Measurements from ENCODE around the gene MYNN. TPM values are rescaled to one million over a fixed set of nuclear protein-coding genes. Genes with fewer than 3 reads are reported as not detected.

The MYNN gene
- total and polyA plus RNA-seq, 9 of the 15 experiments (the other 6 are each of a cell fraction or from before 2014, with no cell fraction given): 10.4 to 35.7 (median 21.3) TPM

DNA sequence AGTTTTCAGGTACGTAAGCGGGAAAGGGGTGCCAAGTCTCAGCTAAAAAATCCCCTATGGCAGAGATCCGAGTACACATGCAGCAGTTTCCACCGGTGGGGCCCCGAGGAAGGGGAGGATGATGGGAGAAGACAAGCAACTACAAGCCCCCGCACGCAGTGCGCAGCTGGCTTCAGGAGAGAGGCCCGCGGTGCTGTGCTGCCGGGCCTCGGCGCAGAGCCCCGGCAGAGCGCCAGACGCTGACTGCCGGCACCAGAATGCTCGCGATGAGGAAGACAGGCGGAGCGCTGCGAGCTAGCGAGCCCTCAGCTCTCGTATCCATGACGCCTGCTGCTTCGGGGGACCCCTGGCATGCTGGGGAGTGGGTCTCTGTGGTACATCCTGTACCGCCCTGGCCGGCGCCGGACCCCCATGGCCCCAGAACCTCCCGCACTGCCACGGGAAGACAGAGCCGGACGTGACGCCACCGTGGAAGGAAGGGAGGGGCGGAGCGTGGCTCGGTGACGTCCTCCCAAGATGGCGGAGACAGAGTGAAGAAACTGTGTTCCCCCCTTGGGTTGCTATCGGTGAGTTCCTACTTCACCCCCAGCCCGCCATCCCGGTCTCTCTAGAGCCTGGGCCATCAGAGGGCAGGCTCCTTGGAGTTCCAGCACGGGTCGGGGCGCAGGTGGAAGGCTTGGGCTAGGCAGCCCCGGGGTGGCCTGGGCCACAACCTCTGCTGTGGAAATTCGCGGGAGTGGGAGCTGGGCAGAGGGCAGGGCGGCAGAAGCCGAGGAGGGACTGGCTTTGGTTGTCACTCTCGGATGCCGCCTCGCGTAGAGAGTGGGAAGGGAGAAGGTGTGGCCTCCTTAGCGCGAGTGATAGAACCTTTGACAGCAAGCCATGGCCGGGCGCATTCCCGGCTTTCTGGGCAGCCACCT, at the start of gene MYNN (continued):
- TF ChIP-seq JUN (IDR thresholded peaks at IDR 0.05; ENCODE audit: borderline replicate concordance, low read depth, low read length) (peak; percentile 66; the same call in 1 of the 2 replicates), JUN (CRISPR knock-in tag; IDR thresholded peaks at IDR 0.05; ENCODE audit: borderline replicate concordance) (peak; percentile 37; the same call in 1 of the 2 replicates), RUNX1 (IDR thresholded peaks at IDR 0.05; ENCODE audit: low read depth) (no peak), KLF6 (CRISPR knock-in tag; IDR thresholded peaks at IDR 0.05; ENCODE audit: borderline replicate concordance) (0 out of 2 replicates have a peak, but pooled peaks have one; percentile 40), GABPB1 (CRISPR knock-in tag; IDR thresholded peaks at IDR 0.05) (peak; percentile 93), MEIS2 (IDR thresholded peaks at IDR 0.05; ENCODE audit: partially characterized antibody) (no peak), ZNF239 (CRISPR knock-in tag; IDR thresholded peaks at IDR 0.05) (0 out of 2 replicates have a peak, but pooled peaks have one; percentile 12), HLTF (IDR thresholded peaks at IDR 0.05) (no peak), ZNF830 (CRISPR knock-in tag; IDR thresholded peaks at IDR 0.05) (0 out of 2 replicates have a peak, but pooled peaks have one; percentile 20), SAP30 (IDR thresholded peaks at IDR 0.05; ENCODE audit: borderline replicate concordance, insufficient read depth, low read depth, low read length, poor library complexity, severe bottlenecking) (peak; percentile 70), ZNF696 (CRISPR knock-in tag; conservative IDR thresholded peaks at IDR 0.05) (no peak), NCOA1 (IDR thresholded peaks at IDR 0.05; ENCODE audit: low read depth) (peak; percentile 17; the same call in 1 of the 2 replicates), YY1 (IDR thresholded peaks at IDR 0.05; ENCODE audit: borderline replicate concordance in 1 of 3, control insufficient read depth in 1 of 3, extremely low read depth in 1 of 3, insufficient read depth in 3 of 3, insufficient read length in 1 of 3, insufficient replicate concordance in 2 of 3, low read depth in 1 of 3, low read length in 2 of 3) (peak; percentile 82 to 94 (median 94)), C11orf30 (IDR thresholded peaks at IDR 0.05; ENCODE audit: low read depth) (peak; percentile 87), SMARCA4 (IDR thresholded peaks at IDR 0.05) (peak; percentile 12; the same call in 1 of the 2 replicates), NFYB (IDR thresholded peaks at IDR 0.05; ENCODE audit: extremely low read depth, insufficient read length) (no peak), SPI1 (IDR thresholded peaks at IDR 0.05; ENCODE audit: borderline replicate concordance, low read depth, low read length) (peak; percentile 37; the same call in 1 of the 2 replicates), PTTG1 (tag; IDR thresholded peaks at IDR 0.05; ENCODE audit: low read depth) (no peak)
- TF ChIP-seq, protein P1, sequence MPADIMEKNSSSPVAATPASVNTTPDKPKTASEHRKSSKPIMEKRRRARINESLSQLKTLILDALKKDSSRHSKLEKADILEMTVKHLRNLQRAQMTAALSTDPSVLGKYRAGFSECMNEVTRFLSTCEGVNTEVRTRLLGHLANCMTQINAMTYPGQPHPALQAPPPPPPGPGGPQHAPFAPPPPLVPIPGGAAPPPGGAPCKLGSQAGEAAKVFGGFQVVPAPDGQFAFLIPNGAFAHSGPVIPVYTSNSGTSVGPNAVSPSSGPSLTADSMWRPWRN (IDR thresholded peaks at IDR 0.05; ENCODE audit: low read depth): no peak
- TF ChIP-seq, protein P2, sequence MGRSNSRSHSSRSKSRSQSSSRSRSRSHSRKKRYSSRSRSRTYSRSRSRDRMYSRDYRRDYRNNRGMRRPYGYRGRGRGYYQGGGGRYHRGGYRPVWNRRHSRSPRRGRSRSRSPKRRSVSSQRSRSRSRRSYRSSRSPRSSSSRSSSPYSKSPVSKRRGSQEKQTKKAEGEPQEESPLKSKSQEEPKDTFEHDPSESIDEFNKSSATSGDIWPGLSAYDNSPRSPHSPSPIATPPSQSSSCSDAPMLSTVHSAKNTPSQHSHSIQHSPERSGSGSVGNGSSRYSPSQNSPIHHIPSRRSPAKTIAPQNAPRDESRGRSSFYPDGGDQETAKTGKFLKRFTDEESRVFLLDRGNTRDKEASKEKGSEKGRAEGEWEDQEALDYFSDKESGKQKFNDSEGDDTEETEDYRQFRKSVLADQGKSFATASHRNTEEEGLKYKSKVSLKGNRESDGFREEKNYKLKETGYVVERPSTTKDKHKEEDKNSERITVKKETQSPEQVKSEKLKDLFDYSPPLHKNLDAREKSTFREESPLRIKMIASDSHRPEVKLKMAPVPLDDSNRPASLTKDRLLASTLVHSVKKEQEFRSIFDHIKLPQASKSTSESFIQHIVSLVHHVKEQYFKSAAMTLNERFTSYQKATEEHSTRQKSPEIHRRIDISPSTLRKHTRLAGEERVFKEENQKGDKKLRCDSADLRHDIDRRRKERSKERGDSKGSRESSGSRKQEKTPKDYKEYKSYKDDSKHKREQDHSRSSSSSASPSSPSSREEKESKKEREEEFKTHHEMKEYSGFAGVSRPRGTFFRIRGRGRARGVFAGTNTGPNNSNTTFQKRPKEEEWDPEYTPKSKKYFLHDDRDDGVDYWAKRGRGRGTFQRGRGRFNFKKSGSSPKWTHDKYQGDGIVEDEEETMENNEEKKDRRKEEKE (IDR thresholded peaks at IDR 0.05; ENCODE audit: borderline replicate concordance in 1 of 2, control insufficient read depth in 1 of 2, low read depth in 2 of 2, low read length in 1 of 2): no peak
- TF ChIP-seq, protein P3, sequence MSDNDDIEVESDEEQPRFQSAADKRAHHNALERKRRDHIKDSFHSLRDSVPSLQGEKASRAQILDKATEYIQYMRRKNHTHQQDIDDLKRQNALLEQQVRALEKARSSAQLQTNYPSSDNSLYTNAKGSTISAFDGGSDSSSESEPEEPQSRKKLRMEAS (CRISPR knock-in tag; IDR thresholded peaks at IDR 0.05): peak; percentile 62
- TF ChIP-seq, protein P4, sequence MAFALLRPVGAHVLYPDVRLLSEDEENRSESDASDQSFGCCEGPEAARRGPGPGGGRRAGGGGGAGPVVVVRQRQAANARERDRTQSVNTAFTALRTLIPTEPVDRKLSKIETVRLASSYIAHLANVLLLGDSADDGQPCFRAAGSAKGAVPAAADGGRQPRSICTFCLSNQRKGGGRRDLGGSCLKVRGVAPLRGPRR (CRISPR knock-in tag; IDR thresholded peaks at IDR 0.05): no peak

All from K562 (cell line).